ENCODE results near the gene ARID1B.

DNA sequence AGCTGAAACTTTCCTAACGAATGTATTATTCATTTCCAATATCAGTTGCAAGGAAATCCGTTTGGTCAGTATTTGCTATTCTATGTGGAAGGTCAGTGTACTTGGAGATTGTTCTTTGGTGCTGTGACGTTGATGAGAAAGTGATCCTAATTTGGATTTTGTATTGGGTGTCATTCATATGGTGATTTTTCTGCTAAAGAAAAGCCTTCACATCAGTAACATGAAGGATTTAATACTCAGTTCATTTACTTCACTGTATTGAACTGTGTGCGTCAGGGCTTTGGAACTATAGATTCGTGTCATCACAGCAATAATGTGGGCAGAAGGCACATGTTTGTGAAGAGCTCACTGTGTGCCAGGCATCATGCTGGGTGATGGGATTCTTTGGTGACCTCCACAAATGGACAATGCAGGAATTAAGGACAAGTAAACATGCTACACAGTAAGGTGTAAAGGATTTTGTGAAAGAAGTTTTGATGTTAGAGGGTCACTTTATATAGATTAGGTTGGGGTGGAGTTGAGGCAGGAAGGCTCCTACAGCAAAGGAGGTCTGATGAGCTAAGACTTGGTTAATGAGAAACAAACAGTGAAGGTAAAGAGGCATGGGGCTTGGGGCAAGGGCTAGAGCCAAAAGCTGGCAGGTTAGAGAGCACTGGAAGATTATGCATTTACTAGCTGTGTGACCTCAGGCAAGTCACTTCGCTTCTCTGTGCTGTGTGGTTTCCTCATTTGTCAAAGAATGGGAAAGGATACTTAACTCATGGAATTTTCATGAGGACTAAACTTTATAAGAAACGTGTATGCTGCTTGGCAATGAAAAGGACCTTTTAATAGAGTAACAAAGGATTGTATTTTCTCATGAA is 12.1 kb downstream of the ARID1B start:
- TF ChIP-seq, protein P1, sequence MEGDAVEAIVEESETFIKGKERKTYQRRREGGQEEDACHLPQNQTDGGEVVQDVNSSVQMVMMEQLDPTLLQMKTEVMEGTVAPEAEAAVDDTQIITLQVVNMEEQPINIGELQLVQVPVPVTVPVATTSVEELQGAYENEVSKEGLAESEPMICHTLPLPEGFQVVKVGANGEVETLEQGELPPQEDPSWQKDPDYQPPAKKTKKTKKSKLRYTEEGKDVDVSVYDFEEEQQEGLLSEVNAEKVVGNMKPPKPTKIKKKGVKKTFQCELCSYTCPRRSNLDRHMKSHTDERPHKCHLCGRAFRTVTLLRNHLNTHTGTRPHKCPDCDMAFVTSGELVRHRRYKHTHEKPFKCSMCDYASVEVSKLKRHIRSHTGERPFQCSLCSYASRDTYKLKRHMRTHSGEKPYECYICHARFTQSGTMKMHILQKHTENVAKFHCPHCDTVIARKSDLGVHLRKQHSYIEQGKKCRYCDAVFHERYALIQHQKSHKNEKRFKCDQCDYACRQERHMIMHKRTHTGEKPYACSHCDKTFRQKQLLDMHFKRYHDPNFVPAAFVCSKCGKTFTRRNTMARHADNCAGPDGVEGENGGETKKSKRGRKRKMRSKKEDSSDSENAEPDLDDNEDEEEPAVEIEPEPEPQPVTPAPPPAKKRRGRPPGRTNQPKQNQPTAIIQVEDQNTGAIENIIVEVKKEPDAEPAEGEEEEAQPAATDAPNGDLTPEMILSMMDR (IDR thresholded peaks at IDR 0.05): no peak
- no peak for TF ChIP-seq POLR2A (IDR thresholded peaks at IDR 0.05)

Measured in adrenal gland (tissue), 5 donors.